Measurements from ENCODE around the gene AKAP6.

- TF ChIP-seq CTCF (IDR thresholded peaks at IDR 0.05) = no peak
- TF ChIP-seq POLR2A (IDR thresholded peaks at IDR 0.05) = no peak
These were observed 165.7 kb downstream of the AKAP6 start for GRCh38 chr14:32494609-32495434.
